Colon (tissue), 2 donors: ENCODE results near the gene RMND1.
"Not testable (repeated sequence)": the region's sequence is repeated elsewhere in the genome, so short reads cannot be mapped to it uniquely, and the experiment has no call there.

Source experiments
- FAIRE-seq: peaks from 2 replicates; lab custom pipeline; 2012; peaks lifted over from hg19 to GRCh38; lab: Jason Lieb, UNC
- donor health status: control.
- donor health status: control.

Gene RMND1

GRCh38 chr6:151451417-151451949 lies 443 bp downstream of the RMND1 start:
- no peak for FAIRE-seq

DNA sequence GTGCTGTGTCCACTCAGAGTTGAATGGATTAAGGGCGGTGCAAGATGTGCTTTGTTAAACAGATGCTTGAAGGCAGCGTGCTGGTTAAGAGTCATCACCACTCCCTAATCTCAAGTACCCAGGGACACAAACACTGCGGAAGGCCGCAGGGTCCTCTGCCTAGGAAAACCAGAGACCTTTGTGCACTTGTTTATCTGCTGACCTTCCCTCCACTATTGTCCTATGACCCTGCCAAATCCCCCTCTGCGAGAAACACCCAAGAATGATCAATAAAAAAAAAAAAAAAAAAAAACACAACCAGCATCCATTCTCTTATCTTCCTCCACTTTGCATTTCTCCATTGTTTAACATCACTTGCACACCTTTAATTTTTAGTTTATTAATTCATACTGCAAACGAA lies 998 bp downstream of the RMND1 start:
- FAIRE-seq, result not testable (repeated sequence)

DNA sequence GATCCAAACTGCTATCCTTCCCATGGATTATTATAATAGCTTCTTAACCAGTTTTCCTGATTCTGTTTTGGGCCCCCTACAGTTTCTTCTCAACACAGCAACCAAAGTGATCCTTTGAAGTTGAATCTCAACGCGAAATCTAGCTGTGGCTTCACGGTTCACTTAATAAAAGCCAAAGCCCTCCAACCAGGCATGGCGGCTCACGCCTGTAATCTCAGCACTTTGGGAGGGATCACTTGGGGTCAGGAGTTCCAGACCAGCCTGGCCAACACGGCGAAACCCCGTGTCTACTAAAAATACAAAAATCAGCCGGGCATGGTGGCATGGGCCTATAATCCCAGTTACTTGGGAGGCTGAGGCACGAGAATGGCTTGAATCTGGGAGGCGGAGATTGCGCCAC lies 3.3 kb downstream of the RMND1 start:
- no peak for FAIRE-seq

- no peak for FAIRE-seq
These were observed 4.7 kb downstream of the RMND1 start for GRCh38 chr6:151447237-151447636.

- FAIRE-seq, result no peak
These were observed 6.4 kb downstream of the RMND1 start for GRCh38 chr6:151445482-151445881.

GRCh38 chr6:151443911-151444621 lies 7.9 kb downstream of the RMND1 start:
- no peak for FAIRE-seq

DNA sequence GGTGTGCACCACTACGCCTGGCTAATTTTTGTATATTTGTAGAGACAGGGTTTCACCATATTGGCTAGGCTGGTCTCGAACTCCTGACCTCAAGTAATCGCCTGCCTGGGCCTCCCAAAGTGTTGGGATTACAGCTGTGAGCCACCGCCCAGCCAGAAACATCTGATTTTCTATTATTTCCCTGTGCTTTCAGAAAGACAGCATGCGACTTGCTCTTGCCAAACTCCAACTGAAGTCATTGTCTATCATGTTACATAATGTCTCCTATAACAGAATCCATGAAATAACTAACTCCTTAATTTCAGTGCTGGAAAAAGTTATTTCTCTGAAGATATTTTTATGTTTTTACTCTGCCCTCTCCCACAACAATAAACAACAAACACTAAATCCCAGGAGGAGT lies 8.5 kb downstream of the RMND1 start:
- FAIRE-seq, result no peak

DNA sequence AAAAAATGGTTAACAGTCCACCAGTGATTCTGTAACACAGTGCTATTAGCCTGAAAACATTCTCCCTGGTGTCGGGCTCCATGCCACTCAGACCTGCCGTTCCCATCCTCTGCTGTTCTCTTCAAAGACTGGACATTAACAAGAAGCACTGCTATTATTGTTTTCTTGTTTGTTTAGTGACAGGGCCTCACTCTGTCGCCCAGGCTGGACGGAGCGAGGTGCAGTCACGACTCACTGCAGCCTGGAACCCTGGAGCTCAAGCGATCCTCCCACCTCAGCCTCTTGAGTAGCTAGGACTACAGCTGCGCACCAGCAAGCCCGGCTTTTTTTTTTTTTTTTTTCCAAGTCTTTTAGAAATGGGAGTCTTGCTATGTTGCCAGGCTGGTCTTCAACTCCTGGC lies 9.6 kb downstream of the RMND1 start:
- FAIRE-seq, result no peak

DNA sequence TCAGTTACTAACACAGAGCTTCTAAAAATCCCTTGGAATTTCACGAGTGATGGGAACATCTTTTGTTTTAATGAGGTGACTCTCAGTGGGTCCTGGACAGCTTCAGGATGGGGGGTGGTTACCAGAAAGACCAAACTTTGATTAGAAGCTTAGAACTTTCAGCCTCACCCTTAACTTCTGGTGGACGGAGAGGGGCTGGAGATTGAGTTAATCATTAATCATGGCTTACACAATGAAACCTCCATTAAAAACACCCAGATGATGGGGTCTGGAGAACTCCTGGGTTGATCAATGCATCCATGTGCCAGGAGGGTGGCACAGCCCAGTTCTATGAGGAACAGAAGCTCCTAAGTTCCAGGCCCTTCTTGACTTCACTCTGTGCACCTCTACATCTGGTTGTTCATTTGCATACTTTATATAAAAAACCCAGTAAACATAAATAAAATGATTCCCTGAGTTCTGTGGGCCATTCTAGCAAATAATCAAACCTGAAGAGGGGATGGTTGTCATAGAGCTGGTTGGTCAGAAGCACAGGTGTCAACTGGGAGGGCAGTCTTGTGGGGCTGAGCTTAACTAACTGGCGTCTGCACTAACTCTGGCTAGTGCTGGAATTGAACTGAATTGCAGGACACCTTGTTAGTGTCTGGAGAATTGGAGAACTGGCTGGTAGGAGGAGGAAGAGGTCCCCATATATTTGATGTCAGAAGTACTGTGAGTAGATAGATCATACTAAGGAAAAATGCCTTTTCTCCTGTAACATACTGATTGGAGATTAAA lies 10.3 kb downstream of the RMND1 start:
- no peak for FAIRE-seq

DNA sequence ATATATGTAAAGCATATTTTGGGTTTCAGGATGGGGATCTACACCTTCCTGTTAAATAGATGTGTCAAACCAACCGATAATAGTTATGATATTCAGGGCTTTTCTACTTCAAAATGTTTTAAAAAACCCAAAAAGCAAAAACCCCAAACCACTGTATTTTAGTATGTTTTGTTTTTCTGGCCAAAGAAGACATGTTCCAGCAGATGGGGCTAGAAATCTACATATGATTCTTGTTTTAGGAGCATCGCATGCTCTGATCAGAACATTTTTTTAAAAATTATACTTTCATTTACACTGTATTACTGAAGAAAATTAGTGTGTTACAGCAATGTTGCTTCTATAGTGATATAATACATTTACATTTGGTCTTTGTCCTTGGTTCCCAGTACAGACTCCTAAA lies 11.0 kb downstream of the RMND1 start:
- FAIRE-seq, result no peak

DNA sequence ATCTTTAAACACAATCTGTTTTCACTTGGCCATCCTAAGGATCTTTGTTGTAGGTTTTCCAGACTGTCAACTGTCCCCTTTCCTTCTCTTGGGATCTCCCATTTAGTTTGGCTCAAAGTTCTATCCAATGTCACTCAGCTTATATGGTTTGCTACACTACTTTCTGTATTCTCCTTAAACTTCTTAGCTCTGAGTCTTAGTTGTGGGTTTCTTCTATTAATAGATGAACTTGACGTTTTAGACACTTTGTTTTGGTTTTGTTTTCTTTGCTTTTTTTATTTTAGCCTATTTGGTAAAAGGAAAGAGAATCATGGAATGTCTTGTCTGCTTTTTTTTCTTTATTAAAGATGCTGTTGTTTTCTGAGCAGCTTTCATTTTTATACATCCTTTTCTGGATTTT lies 11.4 kb downstream of the RMND1 start:
- FAIRE-seq, result no peak

DNA sequence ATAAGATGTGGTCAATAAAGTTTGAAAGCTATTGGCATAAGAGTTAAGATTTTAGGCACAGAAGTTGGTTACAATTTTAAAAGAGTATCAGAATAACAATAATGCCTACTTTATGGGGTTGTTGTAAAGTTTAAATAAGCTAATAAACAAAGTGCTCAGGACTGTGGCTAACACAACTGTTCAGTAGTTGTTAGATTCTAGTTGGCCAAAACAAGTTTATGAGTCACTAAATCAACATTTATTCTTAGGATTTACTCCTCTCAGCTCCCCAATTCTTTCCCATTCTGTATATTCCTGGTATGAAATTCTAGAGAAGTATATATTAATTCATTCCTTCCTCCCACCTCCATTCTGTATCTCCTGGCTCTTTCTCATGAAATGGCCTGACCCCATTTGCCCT lies 14.5 kb downstream of the RMND1 start:
- no peak for FAIRE-seq

DNA sequence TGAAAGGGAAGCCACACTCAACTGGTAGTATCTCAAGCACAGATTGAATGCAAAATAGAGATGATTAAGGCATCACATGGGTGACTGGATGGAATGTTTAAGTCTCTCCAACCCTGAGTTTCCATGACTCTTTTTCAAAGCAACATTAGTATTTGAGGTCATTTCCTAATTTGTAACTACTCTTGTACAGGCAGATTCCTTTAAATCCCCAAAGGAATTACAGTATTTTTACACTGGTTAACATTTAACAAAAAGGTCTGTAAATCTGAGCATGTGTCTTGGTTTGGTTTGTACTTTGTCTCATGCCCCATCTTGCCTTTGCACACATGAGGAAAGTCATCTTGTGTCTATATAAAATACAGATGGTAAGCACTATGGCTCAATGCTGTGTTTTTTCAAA lies 15.1 kb downstream of the RMND1 start:
- no peak for FAIRE-seq

GRCh38 chr6:151436300-151436699 lies 15.6 kb downstream of the RMND1 start:
- no peak for FAIRE-seq

DNA sequence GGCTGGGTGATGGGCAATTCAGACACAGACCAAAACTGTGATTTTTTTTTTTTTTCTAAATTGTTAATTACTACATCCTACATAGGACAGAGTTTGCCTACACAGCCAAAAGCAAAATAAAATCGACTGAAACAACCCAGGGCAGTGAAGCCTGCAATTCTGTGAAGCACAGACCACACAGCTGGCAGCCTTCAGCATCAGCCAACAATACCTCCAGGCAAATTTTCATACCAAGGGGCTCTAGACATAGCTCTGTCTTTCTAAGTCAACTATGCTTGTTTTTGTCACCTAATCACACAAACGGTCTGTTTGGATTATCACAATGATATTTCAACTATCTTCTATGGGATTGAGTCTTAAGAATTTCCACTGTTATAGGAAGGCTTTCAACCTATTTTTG lies 17.6 kb downstream of the RMND1 start:
- no peak for FAIRE-seq

DNA sequence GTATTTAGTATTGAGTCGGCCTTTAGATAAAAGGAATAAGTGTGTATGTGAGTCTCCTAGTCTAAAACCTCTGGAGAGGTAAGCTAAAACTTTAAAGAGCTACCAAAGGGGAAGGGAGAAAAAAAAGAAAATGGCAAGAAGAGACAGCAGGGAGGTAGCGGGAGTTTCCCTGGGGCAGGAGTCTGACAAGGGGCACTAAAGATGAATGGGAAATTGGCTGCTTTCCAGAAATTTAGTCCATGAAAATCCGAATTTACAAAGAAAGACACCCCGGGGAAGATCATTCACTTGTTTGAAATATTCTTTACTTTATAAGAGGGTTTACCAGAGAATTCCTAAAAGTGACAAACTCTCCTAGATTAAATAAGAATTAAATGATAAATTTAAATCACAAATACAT lies 19.3 kb downstream of the RMND1 start:
- FAIRE-seq, result no peak

DNA sequence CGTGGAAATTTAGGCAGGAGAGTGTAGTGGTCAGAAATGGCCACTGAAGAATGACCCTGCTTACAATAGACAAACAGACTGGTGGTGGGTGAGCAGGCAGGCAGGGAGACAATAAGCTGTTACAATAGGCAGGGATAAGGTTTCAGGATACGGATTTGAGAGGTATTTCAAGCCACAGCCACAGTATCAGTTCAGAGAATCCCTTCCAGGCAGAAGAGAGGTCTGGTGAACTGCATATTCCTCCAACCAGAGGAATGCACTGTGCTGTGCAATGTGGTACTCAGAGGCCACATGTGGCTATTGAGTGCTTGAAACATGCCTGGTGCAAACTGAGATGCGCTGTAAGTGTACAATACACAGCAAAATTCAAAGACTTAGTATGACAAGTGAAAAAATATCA lies 20.6 kb downstream of the RMND1 start:
- FAIRE-seq, result no peak

GRCh38 chr6:151430886-151431285 lies 21.0 kb downstream of the RMND1 start:
- no peak for FAIRE-seq

DNA sequence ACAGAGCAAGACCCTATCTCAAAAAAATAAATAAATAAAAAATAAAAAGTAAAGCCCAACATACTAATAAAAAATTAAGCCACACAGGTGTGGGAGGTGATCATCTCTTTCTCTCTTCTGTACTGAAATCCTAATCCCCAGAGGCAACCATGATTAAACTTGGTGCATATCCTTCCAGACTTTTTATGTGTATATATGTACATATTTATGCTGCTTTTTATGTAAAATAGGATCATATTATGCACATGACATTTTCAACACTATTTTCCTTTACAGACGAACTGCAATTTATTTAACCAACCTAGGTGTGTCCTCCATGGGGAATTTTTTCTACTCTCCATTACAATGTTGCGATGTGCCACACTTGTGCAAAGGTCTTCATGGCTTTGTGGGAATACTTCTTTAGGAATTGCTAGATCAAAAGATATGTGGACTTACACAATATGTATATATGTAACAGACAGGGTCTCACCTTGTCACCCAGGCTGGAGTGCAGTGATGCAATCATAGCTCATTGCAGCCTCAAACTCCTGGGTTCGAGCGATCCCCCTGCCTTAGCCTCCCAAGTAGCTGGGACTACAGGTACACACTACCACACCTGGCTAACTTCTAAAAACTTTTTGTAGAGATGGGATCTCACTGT lies 23.7 kb downstream of the RMND1 start:
- FAIRE-seq, result no peak

DNA sequence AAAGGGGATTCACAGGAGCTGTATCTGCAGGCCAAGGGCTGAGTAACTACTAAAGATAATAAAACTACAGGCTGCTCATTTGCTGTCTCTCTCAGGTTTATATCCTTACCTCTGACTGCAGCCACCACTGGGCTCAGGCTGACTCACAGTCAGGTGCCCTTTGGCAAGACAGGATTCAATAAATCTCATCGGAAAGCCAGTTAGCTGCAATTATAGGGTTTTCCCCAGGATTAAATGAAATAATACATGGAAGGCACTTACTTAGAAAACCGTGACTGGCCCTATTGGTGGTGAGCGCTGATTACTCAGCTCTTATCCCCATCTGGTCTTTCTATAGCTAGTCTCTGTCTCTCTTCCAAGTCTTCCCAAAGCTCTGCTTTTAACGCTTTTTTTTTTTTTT lies 26.4 kb downstream of the RMND1 start:
- no peak for FAIRE-seq

DNA sequence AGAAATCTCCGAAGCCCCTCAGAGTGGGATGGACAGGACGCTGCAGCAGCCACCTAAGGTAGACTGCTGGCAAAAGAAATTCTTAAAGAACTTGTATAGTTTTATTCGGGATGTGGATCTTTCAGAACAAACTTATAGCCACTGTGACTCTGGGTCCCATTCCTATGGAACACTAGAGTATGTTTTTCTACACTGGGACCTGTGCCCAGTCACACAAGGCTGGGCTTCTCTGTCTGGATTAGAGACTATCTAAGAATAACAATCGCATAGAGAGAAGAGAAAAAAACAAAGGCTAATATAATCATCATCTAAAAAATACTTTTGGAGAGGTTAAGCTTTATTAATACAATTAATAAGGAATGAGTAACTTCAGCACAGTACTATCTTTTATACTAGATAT lies 28.9 kb downstream of the RMND1 start:
- no peak for FAIRE-seq

DNA sequence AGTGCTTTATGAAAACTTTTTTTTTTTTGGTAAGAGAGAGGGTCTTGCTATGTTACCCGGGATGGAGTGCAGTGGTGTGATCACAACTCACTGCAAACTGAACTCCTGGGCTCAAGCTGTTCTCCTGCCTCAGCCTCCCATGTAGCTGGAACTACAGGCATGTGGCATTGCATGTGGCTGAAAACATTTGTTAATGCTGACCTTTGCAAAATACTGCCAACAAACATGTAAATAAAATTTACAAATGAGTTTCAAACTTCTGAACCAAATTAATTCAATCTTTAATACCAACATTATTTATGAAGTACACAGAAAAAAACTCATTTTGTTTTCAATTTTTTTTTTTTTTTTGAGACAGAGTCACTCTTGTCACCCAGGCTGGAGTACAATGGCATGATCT lies 34.4 kb downstream of the RMND1 start:
- FAIRE-seq, result no peak

DNA sequence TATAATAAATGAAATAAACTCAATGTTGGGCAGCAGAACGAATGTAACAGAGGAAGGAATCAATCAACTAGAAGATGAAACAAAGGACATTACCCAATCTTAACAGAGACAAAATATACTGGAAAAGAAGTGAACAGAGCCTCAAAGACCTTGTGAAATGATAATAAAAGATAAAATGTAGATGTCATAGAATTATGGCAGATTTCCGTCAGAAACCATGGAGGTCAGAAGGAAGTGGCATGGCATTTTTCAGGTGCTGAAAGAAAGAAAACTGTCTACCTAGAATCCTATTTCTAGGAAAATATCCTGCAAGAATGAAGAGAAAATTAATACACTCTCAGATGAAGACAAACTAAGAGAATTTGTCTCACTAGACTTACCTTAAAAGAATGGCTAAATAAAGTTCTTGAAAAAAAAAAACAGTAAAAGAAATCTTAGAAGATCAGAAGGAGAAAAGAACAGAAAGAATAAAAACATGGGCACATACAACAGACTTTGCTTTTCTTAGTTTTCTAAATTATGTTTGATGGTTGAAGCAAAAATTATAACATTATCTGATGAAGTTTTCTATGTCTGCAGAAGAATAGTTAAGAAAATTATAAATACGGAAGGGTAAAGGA lies 37.2 kb downstream of the RMND1 start:
- FAIRE-seq, result no peak
